Endothelial cell of umbilical vein (primary cell): ENCODE results near the gene CEP19. TPM values are rescaled to one million over a fixed set of nuclear protein-coding genes. Genes with fewer than 3 reads are reported as not detected.
A peak's percentile ranks its signal among the peaks of the same experiment; 100 is the strongest.

Experiments
- BruUV-seq: library from RNA; stranded (reverse); fragments of 400-500 nt; replicated peaks from 2 replicates; lab custom pipeline; 2021; lab: Mats Ljungman, UMichigan
- CTCF ChIA-PET: fragments of 300-600, 350-600 bp; sonication (Branson Sonifier 250); formaldehyde crosslinking; loops from one replicate; lab custom pipeline; 2021; ENCODE audit warnings: antibody characterized with exemption, inconsistent platforms; lab: Charles Lee
- POLR2A ChIA-PET: fragments of 300-600, 350-600 bp; sonication (Branson Sonifier 250); formaldehyde crosslinking; loops from one replicate; lab custom pipeline; 2021; ENCODE audit warnings: antibody characterized with exemption, inconsistent platforms; lab: Charles Lee
- DNase-seq: peaks from one replicate; pipeline ENCODE4 v3.0.0-alpha.2; 2011; ENCODE audit warnings: low read depth, low spot score
- FAIRE-seq: peaks from 2 replicates; lab custom pipeline; 2011; peaks lifted over from hg19 to GRCh38; lab: Jason Lieb, UNC
- H2AFZ ChIP-seq: 2 replicates; pipeline ENCODE4 v1.6.0; 2012; ENCODE audit warnings: low read depth, low read length, control low read depth, inconsistent platforms
- H3K27ac ChIP-seq: 2 replicates; pipeline ENCODE4 v1.5.1; 2011; ENCODE audit warnings: low read depth, mild to moderate bottlenecking, control low read depth, low read length, moderate library complexity; ENCODE audit not compliant: insufficient read depth
- H3K27me3 ChIP-seq, 2 experiments: 2 replicates each; pipeline versions ENCODE4 v1.6.0 to v1.6.1; 2011; ENCODE audit warnings: low read length in 2 of 2, mixed read lengths in 1 of 2; ENCODE audit not compliant: control insufficient read depth in 2 of 2, insufficient read depth in 2 of 2
- H3K36me3 ChIP-seq, 2 experiments: 2 replicates in 1 of 2; 3 replicates in 1 of 2; pipeline ENCODE4 v1.5.1; 2011; ENCODE audit warnings: low read length in 2 of 2, mild to moderate bottlenecking in 1 of 2, moderate library complexity in 1 of 2; ENCODE audit not compliant: control insufficient read depth in 2 of 2, insufficient read depth in 2 of 2; ENCODE audit errors: extremely low read depth in 1 of 2
- H3K4me1 ChIP-seq: 3 replicates; pipeline ENCODE4 v1.5.1; 2011; ENCODE audit warnings: mild to moderate bottlenecking, low read length; ENCODE audit not compliant: control insufficient read depth, insufficient read depth; ENCODE audit errors: extremely low read depth
- H3K4me2 ChIP-seq: 2 replicates; pipeline ENCODE4 v1.6.1; 2011; ENCODE audit warnings: low read length, control low read depth, mixed read lengths; ENCODE audit not compliant: insufficient read depth
- H3K4me3 ChIP-seq, 3 experiments: fragments of 200-600 bp in 1 of 3; sonication (generic), shearing (Covaris generic) in 1 of 3; replicated peaks in 1 of 3; 2 replicates each; pipeline ENCODE4 v1.5.1; 2011 to 2016; ENCODE audit warnings: control low read depth in 3 of 3, low read length in 3 of 3, mild to moderate bottlenecking in 2 of 3, inconsistent platforms in 1 of 3, low read depth in 1 of 3, moderate library complexity in 1 of 3; ENCODE audit not compliant: insufficient read depth in 1 of 3
- H3K79me2 ChIP-seq: 2 replicates; pipeline ENCODE4 v1.6.0; 2012; ENCODE audit warnings: low read length, inconsistent platforms; ENCODE audit not compliant: control insufficient read depth, insufficient read depth
- H3K9ac ChIP-seq: replicated peaks from 2 replicates; pipeline ENCODE3; 2011; ENCODE audit warnings: low read length, control low read depth; ENCODE audit not compliant: insufficient read depth; ENCODE audit errors: extremely low read depth
- H3K9me1 ChIP-seq: replicated peaks from 3 replicates; pipeline ENCODE4 v1.6.0; 2011; ENCODE audit warnings: mild to moderate bottlenecking, low read length; ENCODE audit not compliant: control insufficient read depth, insufficient read depth; ENCODE audit errors: extremely low read depth
- H3K9me3 ChIP-seq: replicated peaks from 2 replicates; pipeline ENCODE4 v1.5.1; 2012; ENCODE audit warnings: low read length, inconsistent platforms; ENCODE audit not compliant: control insufficient read depth, insufficient read depth
- H4K20me1 ChIP-seq: replicated peaks from 2 replicates; pipeline ENCODE3; 2011; ENCODE audit warnings: mild to moderate bottlenecking, low read length; ENCODE audit not compliant: control insufficient read depth, insufficient read depth; ENCODE audit errors: extremely low read depth
- CTCF ChIP-seq, 2 donors: IDR thresholded peaks; 1 replicate in 1 of 2; 2 replicates in 1 of 2; pipeline ENCODE4 v1.5.1; 2011; ENCODE audit warnings: low read length in 2 of 2, mild to moderate bottlenecking in 2 of 2, moderate library complexity in 2 of 2, control low read depth in 1 of 2, inconsistent platforms in 1 of 2, low read depth in 1 of 2; ENCODE audit not compliant: insufficient read depth in 1 of 2; ENCODE audit errors: extremely low read depth in 1 of 2
- EZH2 ChIP-seq: IDR thresholded peaks from 2 replicates; pipeline ENCODE4 v1.6.1; 2012; ENCODE audit warnings: borderline replicate concordance, low read depth, mild to moderate bottlenecking, moderate library complexity, low read length, inconsistent platforms; ENCODE audit not compliant: severe bottlenecking
- FOS ChIP-seq: IDR thresholded peaks from 2 replicates; pipeline ENCODE4 v1.6.1; 2011; ENCODE audit warnings: mild to moderate bottlenecking, low read length, moderate library complexity, borderline replicate concordance; ENCODE audit not compliant: insufficient read depth
- GATA2 ChIP-seq: IDR thresholded peaks from 2 replicates; pipeline ENCODE4 v1.7.0; 2011; ENCODE audit warnings: low read depth, mild to moderate bottlenecking, moderate library complexity, mixed read lengths, low read length; ENCODE audit not compliant: insufficient read length, insufficient read depth
- JUN ChIP-seq: IDR thresholded peaks from 2 replicates; pipeline ENCODE4 v1.6.1; 2011; ENCODE audit warnings: borderline replicate concordance, low read depth; ENCODE audit not compliant: insufficient read length, insufficient read depth
- MYC ChIP-seq: IDR thresholded peaks from one replicate; pipeline ENCODE4 v1.6.1; 2011; ENCODE audit warnings: mild to moderate bottlenecking, low read depth, low read length
- POLR2A ChIP-seq: IDR thresholded peaks from 2 replicates; pipeline ENCODE4 v1.6.1; 2012; ENCODE audit warnings: low read depth, mild to moderate bottlenecking, control low read depth, low read length
- POLR2AphosphoS5 ChIP-seq: IDR thresholded peaks from 2 replicates; pipeline ENCODE4 v1.6.1; 2012; ENCODE audit warnings: low read depth, mild to moderate bottlenecking, control low read depth, low read length, moderate library complexity; ENCODE audit not compliant: insufficient read depth
- dilution Hi-C: fragments of 300-500 bp; cut with MboI; formaldehyde crosslinking; loops from one replicate; pipeline ENCODE4 v1.15.0; 2019; ENCODE audit warnings: low sequenced_read_pairs; ENCODE audit not compliant: extremely low pct_ligation_motif_present
- intact Hi-C: fragments of 100-400 bp; cut with micrococcal nuclease; formaldehyde crosslinking; loops from one replicate; pipeline ENCODE4 v1.10.0; 2022
- polyA plus RNA-seq, 4 experiments: library from polyadenylated mRNA; depleted of rRNA in 3 of 4; stranded (reverse) in 3 of 4; unstranded in 1 of 4; fragments of >200 nt; gene quantifications; 2 replicates each; pipeline versions ENCODE4 v1.2.1 to v1.2.3, GENCODE V29; 2011 to 2012; ENCODE audit warnings: missing spikeins in 1 of 4
- total RNA-seq: library from RNA; stranded (reverse); gene quantifications from 2 replicates; pipeline ENCODE4 v1.2.3, GENCODE V29; 2021
- TF ChIP-seq, protein P1 (sequence below): IDR thresholded peaks from 2 replicates; pipeline ENCODE4 v1.6.1; 2011; ENCODE audit not compliant: insufficient read depth, insufficient read length

Gene CEP19
- total and polyA plus RNA-seq, 2 donors (not counting 3 experiments of a cell fraction or from before 2014, with no cell fraction given), result 0.87 to 1.6 TPM

DNA sequence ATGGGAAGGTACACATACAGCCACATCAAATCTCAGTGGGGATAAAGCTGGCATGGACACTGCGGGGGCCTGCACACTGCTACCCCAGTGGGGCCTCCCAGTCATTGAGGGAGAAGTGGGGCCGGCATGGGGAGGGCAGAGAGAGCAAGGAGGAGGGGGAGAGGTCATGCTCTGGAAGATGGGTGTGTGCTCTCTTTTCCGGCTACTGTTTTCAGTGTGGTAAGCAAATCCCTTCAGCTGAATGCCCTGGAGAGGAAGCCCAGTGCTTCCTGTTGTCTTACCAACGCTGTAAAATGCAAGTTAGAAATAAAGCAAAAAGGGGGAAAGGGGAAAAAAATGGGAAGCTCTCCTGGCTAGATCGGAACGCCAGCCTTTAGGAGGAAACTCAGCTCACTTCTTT, 41.7 kb downstream of the CEP19 start:
- peak; percentile 13 for DNase-seq
- no peak overlapping the region for H3K4me3 ChIP-seq
- no TSS peak for BruUV-seq

More for the DNA sequence above, 41.7 kb downstream of the CEP19 start:
- intact Hi-C loops, result no loop called here
- FAIRE-seq, result peak; percentile 38
- Histone ChIP-seq H3K27ac (no peak overlapping the region), H3K9me1 (no peaks in the 10 kb centered on the region), H3K79me2 (no peaks in the 10 kb centered on the region), H3K9ac (no peak overlapping the region), H4K20me1 (no peaks in the 10 kb centered on the region), H3K4me2 (peak overlapping the region; percentile 70), H3K36me3 (no peaks in the 10 kb centered on the region), H2AFZ (peak overlapping the region; percentile 68), H3K9me3 (no peaks in the 10 kb centered on the region), H3K27me3 (peaks cover 0 to 2% of the 10 kb centered on the region in 2 experiments), H3K4me1 (peaks cover 7% of the 10 kb centered on the region)
- CTCF ChIA-PET, result interaction anchor here (0.7 to 2.4 kb wide), 7 partner anchors 10 to 141 kb away, joined by 3 to 22 read pairs (median 3); no protein-coding TSS in a partner anchor
- POLR2A ChIA-PET, result no interaction called here
- dilution Hi-C loops, result no loop called here
- TF ChIP-seq POLR2AphosphoS5, result no peak
- no peak for TF ChIP-seq CTCF (IDR thresholded peaks at IDR 0.05; ENCODE audit: extremely low read depth in 1 of 2, insufficient read depth in 1 of 2, low read depth in 1 of 2, low read length in 2 of 2)
- TF ChIP-seq, protein P1, sequence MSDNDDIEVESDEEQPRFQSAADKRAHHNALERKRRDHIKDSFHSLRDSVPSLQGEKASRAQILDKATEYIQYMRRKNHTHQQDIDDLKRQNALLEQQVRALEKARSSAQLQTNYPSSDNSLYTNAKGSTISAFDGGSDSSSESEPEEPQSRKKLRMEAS, result no peak
- no peak for TF ChIP-seq GATA2
- TF ChIP-seq EZH2, result no peak
- no peak for TF ChIP-seq POLR2A
- no peak for TF ChIP-seq FOS
- TF ChIP-seq JUN, result no peak
- TF ChIP-seq MYC, result no peak
